HG03280 (cell line): ENCODE results near the gene SLC22A2.

Source experiments
- ATAC-seq: cut with Tn5 transposase; IDR thresholded peaks from one replicate; pipeline ENCODE4 v1.9.1; 2021; ENCODE audit warnings: mild to moderate bottlenecking, moderate library complexity; ENCODE audit not compliant: unreplicated experiment

Gene SLC22A2

DNA sequence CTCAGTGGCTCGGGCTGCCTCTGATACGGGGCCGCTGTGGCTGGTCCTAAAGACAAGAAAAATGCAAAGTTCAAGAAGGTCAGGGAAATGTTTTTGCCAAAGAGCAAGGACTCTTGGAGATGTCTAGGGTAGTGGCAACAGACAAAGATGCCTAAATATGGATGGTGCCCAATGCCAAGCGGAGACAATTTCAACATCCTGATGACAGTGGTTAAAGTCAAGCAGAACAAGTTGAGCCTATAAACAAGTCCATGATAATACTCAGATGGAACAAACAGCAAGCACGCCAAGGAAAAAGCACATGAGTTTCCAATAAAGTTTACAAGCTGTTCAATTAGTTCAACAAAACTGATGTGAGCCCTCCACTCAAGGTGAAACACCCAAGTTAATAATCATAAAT is 85.9 kb downstream of the SLC22A2 start:
- no peak for ATAC-seq

GRCh38 chr6:160170018-160170680 is 88.5 kb downstream of the SLC22A2 start:
- ATAC-seq, result no peak

DNA sequence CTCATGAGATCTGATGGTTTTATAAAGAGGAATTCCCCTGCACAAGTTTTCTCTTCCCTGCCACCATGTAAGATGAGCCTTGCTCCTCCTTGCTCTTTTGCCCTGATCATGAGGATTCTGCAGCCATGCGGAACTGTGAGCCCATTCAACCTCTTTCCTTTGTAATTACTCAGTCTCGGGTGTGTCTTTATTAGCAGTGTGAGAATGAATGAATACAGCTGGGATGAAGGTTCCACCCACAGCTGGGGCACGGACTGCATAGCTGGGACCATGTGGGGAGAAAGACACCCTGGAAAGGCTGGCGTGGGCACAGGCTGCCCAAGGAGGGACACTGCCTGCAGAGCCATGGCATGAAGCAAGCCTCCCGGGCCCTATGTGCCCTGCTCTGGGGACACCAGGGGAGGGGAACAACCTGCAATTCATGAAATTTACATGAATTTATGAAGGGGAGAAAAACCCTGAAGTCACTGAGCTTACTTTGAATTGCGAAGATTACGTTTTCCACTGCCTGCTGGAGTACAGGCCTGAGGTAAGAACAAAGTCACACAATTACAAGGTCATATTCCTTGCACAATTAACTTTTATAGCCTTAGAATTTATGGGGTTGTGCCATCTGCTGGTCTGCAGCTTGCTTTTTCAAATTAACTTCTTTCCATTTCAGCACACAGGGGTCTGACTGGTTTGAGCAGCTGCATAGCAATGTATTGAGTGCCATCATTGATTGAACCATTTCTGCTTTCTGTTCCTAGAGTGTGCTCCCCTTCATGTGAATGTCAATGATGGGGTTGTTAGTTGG is 90.8 kb downstream of the SLC22A2 start:
- ATAC-seq, result no peak
